AG08396 (cell line): ENCODE data around the gene MEGF11.

ENCODE experiments used
- DNase-seq: peaks from one replicate; pipeline ENCODE4 v3.0.0; 2012; ENCODE audit warnings: low spot score, mixed read lengths

The MEGF11 gene

DNA sequence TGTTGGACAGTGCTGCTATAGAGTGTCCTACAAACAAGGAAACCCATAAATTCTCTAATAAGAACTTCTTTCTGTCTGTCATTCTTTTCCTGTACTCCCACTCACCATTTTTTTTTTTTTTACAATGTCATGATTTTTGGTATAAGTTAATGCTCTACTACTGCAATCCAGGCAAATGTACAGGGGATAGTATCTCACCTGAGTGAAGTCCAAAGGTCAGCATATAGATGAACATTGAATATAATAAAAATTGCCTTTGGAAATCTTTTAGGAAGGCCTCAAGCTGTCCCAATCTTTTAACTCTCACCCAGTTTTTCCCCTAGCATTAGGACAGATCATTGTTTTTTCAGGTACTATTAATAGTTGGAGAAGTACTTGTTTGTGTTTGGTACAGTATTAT lies 405.6 kb downstream of the MEGF11 start:
- DNase-seq = no peak

DNA sequence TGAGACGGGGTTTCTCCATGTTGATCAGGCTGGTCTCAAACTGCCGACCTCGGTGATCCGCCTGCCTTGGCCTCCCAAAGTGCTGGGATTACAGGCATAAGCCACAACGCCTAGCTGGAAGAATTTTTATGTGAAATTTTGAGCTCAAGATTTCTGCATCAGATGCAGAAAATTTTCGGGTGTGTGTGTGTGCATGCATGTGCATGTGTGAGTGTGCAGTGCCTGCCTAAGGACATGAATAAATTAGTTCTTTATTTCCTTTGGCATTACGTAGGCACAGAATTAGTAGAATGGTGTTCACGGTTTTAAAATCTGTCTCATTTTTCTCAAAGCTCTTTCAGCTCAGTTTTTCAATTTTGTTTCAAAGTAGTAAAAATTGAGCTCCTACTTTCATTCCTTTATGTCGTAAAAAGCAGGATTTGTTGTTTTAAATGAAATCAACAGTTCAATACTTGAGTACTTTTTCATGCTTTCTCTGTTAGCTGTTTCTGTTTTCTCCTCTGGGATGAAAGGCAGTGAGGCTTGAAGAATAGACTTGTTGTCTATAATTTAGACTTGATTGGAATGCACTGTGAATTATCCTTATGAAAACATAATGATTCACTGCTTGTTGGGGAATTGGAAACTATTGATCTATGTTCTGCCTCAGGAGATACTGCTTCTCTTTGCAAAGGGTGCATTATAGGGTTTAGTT lies 407.6 kb downstream of the MEGF11 start:
- no peak for DNase-seq
